H1 (cell line): ENCODE measurements around the gene ST13. TPM values are rescaled to one million over a fixed set of nuclear protein-coding genes. Genes with fewer than 3 reads are reported as not detected.
"Not testable (repeated sequence)": the region's sequence is repeated elsewhere in the genome, so short reads cannot be mapped to it uniquely, and the experiment has no call there.

Source experiments
- CTCF ChIA-PET: fragments of 300-600 bp; sonication (Branson Sonifier 250); formaldehyde crosslinking; loops from one replicate; lab custom pipeline; 2021; ENCODE audit not compliant: partially characterized antibody; lab: Charles Lee
- POLR2A ChIA-PET: fragments of 300-600 bp; sonication (Branson Sonifier 250); formaldehyde crosslinking; loops from one replicate; lab custom pipeline; 2021; ENCODE audit warnings: inconsistent platforms; ENCODE audit not compliant: partially characterized antibody; lab: Charles Lee
- DNase-seq, 2 experiments: peaks; one replicate each; pipeline versions ENCODE4 v3.0.0 to v3.0.0-alpha.2; 2010 to 2022; ENCODE audit warnings: low spot score in 2 of 2, low read depth in 1 of 2, mixed read lengths in 1 of 2
- FAIRE-seq: peaks from 2 replicates; lab custom pipeline; 2011; peaks lifted over from hg19 to GRCh38; lab: Jason Lieb, UNC
- H2AFZ ChIP-seq: 2 replicates; pipeline ENCODE4 v1.8.1; 2012; ENCODE audit warnings: low read length, inconsistent platforms
- H2AK5ac ChIP-seq: 2 replicates; pipeline ENCODE4 v1.6.1; 2013; ENCODE audit warnings: low read depth, low read length
- H2BK120ac ChIP-seq: replicated peaks from 2 replicates; pipeline ENCODE3; 2013; ENCODE audit warnings: low read depth, low read length, inconsistent platforms
- H2BK12ac ChIP-seq: 2 replicates; pipeline ENCODE4 v1.6.1; 2013; ENCODE audit warnings: low read depth, low read length
- H2BK15ac ChIP-seq: 2 replicates; pipeline ENCODE4 v1.6.1; 2013; ENCODE audit warnings: low read length
- H2BK20ac ChIP-seq: 2 replicates; pipeline ENCODE4 v1.6.1; 2013; ENCODE audit warnings: low read length
- H2BK5ac ChIP-seq: 2 replicates; pipeline ENCODE4 v1.6.1; 2013; ENCODE audit warnings: low read depth, low read length
- H3K14ac ChIP-seq: 2 replicates; pipeline ENCODE4 v1.6.1; 2013; ENCODE audit warnings: inconsistent platforms; ENCODE audit not compliant: insufficient read length
- H3K18ac ChIP-seq: 2 replicates; pipeline ENCODE4 v1.6.1; 2013; ENCODE audit warnings: low read length; ENCODE audit errors: extremely low read depth
- H3K23ac ChIP-seq: 2 replicates; pipeline ENCODE4 v1.6.1; 2013; ENCODE audit warnings: inconsistent platforms; ENCODE audit not compliant: insufficient read length
- H3K23me2 ChIP-seq: 2 replicates; pipeline ENCODE4 v1.6.1; 2013; ENCODE audit warnings: low read depth, low read length
- H3K27ac ChIP-seq: 2 replicates; pipeline ENCODE4 v1.6.1; 2011; ENCODE audit warnings: low read depth, low read length, inconsistent platforms
- H3K27me3 ChIP-seq, 4 experiments: replicated peaks in 1 of 4; 1 replicate in 1 of 4; 2 replicates in 3 of 4; pipeline versions ENCODE4 v1.6.1 to v1.8.1; 2011 to 2013; ENCODE audit warnings: low read length in 3 of 4, mild to moderate bottlenecking in 3 of 4, inconsistent platforms in 2 of 4, mixed read lengths in 2 of 4, moderate library complexity in 1 of 4; ENCODE audit not compliant: control insufficient read depth in 3 of 4, insufficient read depth in 3 of 4; ENCODE audit errors: extremely low read depth in 1 of 4
- H3K36me3 ChIP-seq, 4 experiments: 2 replicates each; pipeline versions ENCODE4 v1.6.1 to v1.8.1; 2011 to 2013; ENCODE audit warnings: mild to moderate bottlenecking in 4 of 4, low read length in 3 of 4, moderate library complexity in 2 of 4, control low read depth in 1 of 4, inconsistent platforms in 1 of 4; ENCODE audit not compliant: insufficient read depth in 4 of 4, control insufficient read depth in 2 of 4
- H3K4ac ChIP-seq: replicated peaks from 2 replicates; pipeline ENCODE3; 2013; ENCODE audit warnings: low read length, low read depth, mixed read lengths, inconsistent platforms; ENCODE audit not compliant: insufficient read length
- H3K4me1 ChIP-seq, 4 experiments: replicated peaks in 1 of 4; 1 replicate in 1 of 4; 2 replicates in 3 of 4; pipeline versions ENCODE4 v1.6.1 to v1.8.1; 2011 to 2013; ENCODE audit warnings: low read length in 3 of 4, inconsistent platforms in 2 of 4, mixed read lengths in 1 of 4; ENCODE audit not compliant: insufficient read depth in 4 of 4, control insufficient read depth in 3 of 4
- H3K4me2 ChIP-seq, 2 experiments: 2 replicates each; pipeline versions ENCODE4 v1.6.1 to v1.8.1; 2011 to 2013; ENCODE audit warnings: low read depth in 2 of 2, low read length in 2 of 2, control low read depth in 1 of 2, inconsistent platforms in 1 of 2, mild to moderate bottlenecking in 1 of 2; ENCODE audit not compliant: insufficient read depth in 1 of 2
- H3K4me3 ChIP-seq, 4 experiments: fragments of 200-600, 300-600 bp in 1 of 4; sonication (generic), shearing (Covaris generic), sonication (Bioruptor Twin) in 1 of 4; 2 replicates each; pipeline versions ENCODE4 v1.5.1 to v1.8.1; 2011 to 2016; ENCODE audit warnings: low read length in 4 of 4, low read depth in 3 of 4, control low read depth in 2 of 4, inconsistent platforms in 2 of 4, mild to moderate bottlenecking in 2 of 4, mixed read lengths in 1 of 4, moderate library complexity in 1 of 4; ENCODE audit not compliant: insufficient read depth in 2 of 4; ENCODE audit errors: extremely low read depth in 1 of 4
- H3K56ac ChIP-seq: replicated peaks from 2 replicates; pipeline ENCODE3; 2013; ENCODE audit warnings: low read depth, mild to moderate bottlenecking, mixed read lengths, low read length, inconsistent platforms; ENCODE audit not compliant: insufficient read length
- H3K79me1 ChIP-seq: 2 replicates; pipeline ENCODE4 v1.6.1; 2013; ENCODE audit warnings: low read depth, low read length, control low read depth
- H3K79me2 ChIP-seq, 2 experiments: 2 replicates each; pipeline versions ENCODE4 v1.6.1 to v1.8.1; 2012 to 2013; ENCODE audit warnings: low read length in 2 of 2, mild to moderate bottlenecking in 2 of 2, inconsistent platforms in 1 of 2; ENCODE audit not compliant: insufficient read depth in 2 of 2, control insufficient read depth in 1 of 2
- H3K9ac ChIP-seq, 4 experiments: replicated peaks in 1 of 4; 1 replicate in 1 of 4; 2 replicates in 3 of 4; pipeline versions ENCODE4 v1.6.1 to v1.8.1; 2011 to 2013; ENCODE audit warnings: low read depth in 3 of 4, low read length in 3 of 4, control low read depth in 2 of 4, mild to moderate bottlenecking in 2 of 4, moderate library complexity in 2 of 4, inconsistent platforms in 1 of 4; ENCODE audit errors: extremely low read depth in 1 of 4
- H3K9me3 ChIP-seq, 2 experiments: 2 replicates each; pipeline versions ENCODE4 v1.6.1 to v1.8.1; 2012 to 2013; ENCODE audit warnings: mild to moderate bottlenecking in 2 of 2, moderate library complexity in 2 of 2, control low read depth in 1 of 2, inconsistent platforms in 1 of 2, low read depth in 1 of 2, low read length in 1 of 2, mixed read lengths in 1 of 2; ENCODE audit not compliant: insufficient read depth in 2 of 2
- H4K20me1 ChIP-seq, 2 experiments: replicated peaks in 1 of 2; 2 replicates each; pipeline versions ENCODE3 to v1.8.1; 2011 to 2013; ENCODE audit warnings: inconsistent platforms in 2 of 2, low read length in 2 of 2, mild to moderate bottlenecking in 1 of 2; ENCODE audit not compliant: insufficient read depth in 2 of 2, control insufficient read depth in 1 of 2
- H4K5ac ChIP-seq: 2 replicates; pipeline ENCODE4 v1.6.1; 2013; ENCODE audit warnings: low read length, low read depth, mixed read lengths, inconsistent platforms; ENCODE audit not compliant: insufficient read length
- H4K8ac ChIP-seq: 2 replicates; pipeline ENCODE4 v1.8.0; 2013; ENCODE audit warnings: mild to moderate bottlenecking, moderate library complexity, low read length, inconsistent platforms; ENCODE audit not compliant: insufficient read depth; ENCODE audit errors: extremely low read depth
- H4K91ac ChIP-seq: replicated peaks from 2 replicates; pipeline ENCODE3; 2013; ENCODE audit warnings: low read length, mixed read lengths, inconsistent platforms; ENCODE audit not compliant: insufficient read length
- WGBS, 2 experiments: shearing (Covaris generic) in 1 of 2; methylation state at CpG; one replicate each; pipeline versions ENCODE4 v1.1.6 to v1.1.7; 2013 to 2015; ENCODE audit warnings: low lambda C conversion rate in 2 of 2, mixed read lengths in 2 of 2, inconsistent platforms in 1 of 2, low coverage in 1 of 2, missing lambda C conversion rate in 1 of 2; ENCODE audit not compliant: insufficient replicate concordance in 2 of 2, insufficient coverage in 1 of 2, insufficient read length in 1 of 2; ENCODE audit errors: extremely low coverage in 1 of 2, missing lambda C conversion rate in 1 of 2; 5-methylcytosine and 5-hydroxymethylcytosine counted together
- microRNA-seq, 2 experiments: library from miRNA; unstranded; fragments of <30 nt; microRNA quantifications; one replicate each; pipeline versions ENCODE4 to v1.2.0, GENCODE V29; 2016 to 2020; ENCODE audit warnings: borderline microRNAs expressed in 2 of 2, borderline number of aligned reads in 2 of 2, borderline replicate concordance in 1 of 2
- polyA plus RNA-seq, 7 experiments: library from polyadenylated mRNA; depleted of rRNA in 3 of 7; stranded (reverse) in 5 of 7; unstranded in 2 of 7; fragments of >200 nt in 5 of 7; fragments of 200-250 nt in 2 of 7; gene quantifications; 1 replicate in 5 of 7; 2 replicates in 1 of 7; 4 replicates in 1 of 7; pipeline versions ENCODE4 v1.2.1 to v1.2.3, GENCODE V29; 2011 to 2013; ENCODE audit warnings: missing spikeins in 2 of 7, mixed read lengths in 2 of 7
- small RNA-seq: library from polyadenylated mRNA; stranded (forward); fragments of <200 nt; extraction: miRNeasy Mini kit (QIAGEN cat#:217004); gene quantifications from one replicate; pipeline ENCODE3, GENCODE V24; 2013; ENCODE audit not compliant: insufficient read depth
- total RNA-seq: library from RNA; stranded (reverse); fragmentation: NEBNext Ultra II Directional; extraction: Animal tissue kit (Norgen Biotek cat#: 25700); gene quantifications from 2 replicates; pipeline ENCODE4 v1.2.1, GENCODE V29; 2021

The ST13 gene
- total and polyA plus RNA-seq, 2 of the 8 experiments (the other 6 are each of a cell fraction or from before 2014, with no cell fraction given), result 52.0 to 305 TPM

GRCh38 chr22:40781749-40782148 lies 74.7 kb downstream of the ST13 start:
- not testable (repeated sequence) for H2BK12ac ChIP-seq, DNase-seq, H4K20me1 ChIP-seq, H2BK20ac ChIP-seq, H3K23me2 ChIP-seq, H3K4me2 ChIP-seq, H2BK15ac ChIP-seq, H3K27ac ChIP-seq, H4K91ac ChIP-seq, H3K4ac ChIP-seq, H3K56ac ChIP-seq, H2BK5ac ChIP-seq, FAIRE-seq, H3K79me2 ChIP-seq, H3K18ac ChIP-seq, H3K14ac ChIP-seq, H3K4me3 ChIP-seq, H3K23ac ChIP-seq, H4K5ac ChIP-seq, H2BK120ac ChIP-seq, H2AK5ac ChIP-seq, H3K4me1 ChIP-seq, H3K79me1 ChIP-seq, H3K9me3 ChIP-seq, H2AFZ ChIP-seq, H3K9ac ChIP-seq, H3K27me3 ChIP-seq, H4K8ac ChIP-seq
- ChIA-PET CTCF (interaction anchor here (0.7 to 1.1 kb wide), 2 partner anchors 293 to 435 kb away, joined by 3 read pairs; no protein-coding TSS in a partner anchor), POLR2A (interaction anchor here (1.2 kb wide), 1 partner anchor 9 kb away, joined by 3 read pairs; no protein-coding TSS in a partner anchor)
- WGBS, 2 experiments, result 98% methylated on average over 14 of the region's 14 CpGs; no CpG with 5 or more reads in 1 of the 2 experiments
- H3K36me3 ChIP-seq, result peaks cover 2 to 24% (median 11%) of the 10 kb centered on the region in 4 experiments; a peak in 5 of 8 replicates

Small RNAs within 50 kb of the gene (microRNA-seq; reads per million reads assigned to microRNA genes)
- 0.23 to 0.41 reads per million in 2 experiments for gene MIR4766

Small RNAs within 50 kb of the gene (small RNA-seq; reads per million reads assigned to genes)
- not detected for gene JTBP1
- gene MIR4766, result 2.6 reads per million, percentile 30 among the genes with 10 or more reads in this experiment

Other genes starting within 250 kb of the ST13 start
- gene MRTFA, start 219.9 kb downstream of the ST13 start, total RNA-seq, result 37.9 and 43.1 TPM in 2 replicates
- 5.4 and 12.8 TPM in 2 replicates for gene MRTFA, start 219.9 kb downstream of the ST13 start, polyA plus RNA-seq (2011; rRNA removed)
- 0.91 and 1.3 TPM in 2 replicates for gene MCHR1, start 177.2 kb downstream of the ST13 start, total RNA-seq
- 4.6 and 7.6 TPM in 2 replicates for gene MCHR1, start 177.2 kb downstream of the ST13 start, polyA plus RNA-seq (2011; rRNA removed)
- 40.2 and 40.4 TPM in 2 replicates for gene SLC25A17, start 37.3 kb downstream of the ST13 start, total RNA-seq
- gene SLC25A17, start 37.3 kb downstream of the ST13 start, polyA plus RNA-seq (2011; rRNA removed), result 11.4 and 17.9 TPM in 2 replicates
- 21.5 and 25.8 TPM in 2 replicates for gene XPNPEP3, start 509 bp upstream of the ST13 start, total RNA-seq
- gene XPNPEP3, start 509 bp upstream of the ST13 start, polyA plus RNA-seq (2011; rRNA removed), result 9.9 and 29.2 TPM in 2 replicates
- gene DNAJB7, start 5.5 kb upstream of the ST13 start, total RNA-seq, result not detected in 2 replicates
- not detected in 2 replicates for gene DNAJB7, start 5.5 kb upstream of the ST13 start, polyA plus RNA-seq (2011; rRNA removed)
- gene RBX1, start 94.7 kb upstream of the ST13 start, total RNA-seq, result 74.4 and 76.5 TPM in 2 replicates
- gene RBX1, start 94.7 kb upstream of the ST13 start, polyA plus RNA-seq (2011; rRNA removed), result 79.3 and 119 TPM in 2 replicates
- 106 and 109 TPM in 2 replicates for gene EP300, start 236.0 kb upstream of the ST13 start, total RNA-seq
- 39.5 and 62.6 TPM in 2 replicates for gene EP300, start 236.0 kb upstream of the ST13 start, polyA plus RNA-seq (2011; rRNA removed)